SU-DHL-6 (cell line): ENCODE results near the gene HCFC1R1.

Experiments used
- H2AFZ ChIP-seq: fragments of 200-600 bp; sonication (generic); 2 replicates; pipeline ENCODE4 v1.6.1; 2014; ENCODE audit warnings: low read depth, mild to moderate bottlenecking, moderate library complexity, mixed read lengths, antibody characterized with exemption, low read length; ENCODE audit not compliant: severe bottlenecking
- H3F3A ChIP-seq: fragments of 200-600 bp; shearing (Covaris generic); 2 replicates; pipeline ENCODE4 v1.6.0; 2016; ENCODE audit warnings: antibody characterized with exemption, mild to moderate bottlenecking; ENCODE audit not compliant: insufficient read depth
- H3K27ac ChIP-seq: fragments of 200-600 bp; sonication (generic); 2 replicates; pipeline ENCODE4 v1.5.1; 2016; ENCODE audit warnings: low read depth, mild to moderate bottlenecking, low read length, moderate library complexity, mixed read lengths
- H3K27me3 ChIP-seq: fragments of 200-600 bp; sonication (generic), shearing (Covaris generic); 2 replicates; pipeline ENCODE4 v1.6.0; 2014; ENCODE audit warnings: mild to moderate bottlenecking, low read length
- H3K36me3 ChIP-seq: fragments of 200-600 bp; sonication (generic); 2 replicates; pipeline ENCODE4 v1.6.1; 2014; ENCODE audit warnings: mild to moderate bottlenecking, low read length, mixed read lengths
- H3K4me2 ChIP-seq: fragments of 300-600, 200-600 bp; shearing (Covaris generic), sonication (generic); 2 replicates; pipeline ENCODE4 v1.6.0; 2014; ENCODE audit warnings: low read length, low read depth, mild to moderate bottlenecking; ENCODE audit not compliant: poor library complexity, severe bottlenecking
- H3K4me3 ChIP-seq: fragments of 200-600 bp; sonication (generic); 2 replicates; pipeline ENCODE4 v1.5.1; 2014; ENCODE audit warnings: antibody characterized with exemption, low read length, mild to moderate bottlenecking, mixed read lengths; ENCODE audit not compliant: insufficient read depth, poor library complexity, severe bottlenecking
- H3K79me2 ChIP-seq: fragments of 200-600 bp; sonication (generic); 2 replicates; pipeline ENCODE4 v1.6.1; 2014; ENCODE audit warnings: mild to moderate bottlenecking, low read length, moderate library complexity; ENCODE audit not compliant: insufficient read depth
- H3K9ac ChIP-seq: fragments of 200-600 bp; sonication (generic); 2 replicates; pipeline ENCODE4 v1.7.0; 2014; ENCODE audit warnings: mild to moderate bottlenecking, low read length
- H3K9me2 ChIP-seq: fragments of 200-600 bp; sonication (generic); replicated peaks from 2 replicates; pipeline ENCODE4 v1.6.1; 2014; ENCODE audit warnings: low read length; ENCODE audit not compliant: insufficient read depth
- H3K9me3 ChIP-seq: fragments of 200-600 bp; sonication (generic); 2 replicates; pipeline ENCODE4 v1.6.1; 2014; ENCODE audit warnings: low read length, mixed read lengths; ENCODE audit not compliant: insufficient read depth
- H4K20me1 ChIP-seq: fragments of 200-600 bp; sonication (generic); 2 replicates; pipeline ENCODE4 v1.6.1; 2014; ENCODE audit warnings: low read depth, mild to moderate bottlenecking, antibody characterized with exemption, low read length, moderate library complexity, mixed read lengths
- CTCF ChIP-seq: fragments of 200-600 bp; sonication (generic); IDR thresholded peaks from one replicate; pipeline ENCODE4 v1.5.1; 2017; ENCODE audit warnings: antibody characterized with exemption, mild to moderate bottlenecking, low read length, moderate library complexity; ENCODE audit not compliant: insufficient read depth, poor library complexity, severe bottlenecking
- EZH2phosphoT487 ChIP-seq: fragments of 200-600 bp; sonication (generic), shearing (Covaris generic); conservative IDR thresholded peaks from 2 replicates; pipeline ENCODE4 v1.6.1; 2018; ENCODE audit warnings: mild to moderate bottlenecking, antibody characterized with exemption, low read length, moderate library complexity, mixed read lengths

HCFC1R1 gene

GRCh38 chr16:2976673-2977072 is 47.1 kb downstream of the HCFC1R1 start:
- TF ChIP-seq CTCF (no peak), EZH2phosphoT487 (no peak)
- Histone ChIP-seq H3K79me2 (peaks cover 23% of the 10 kb centered on the region), H4K20me1 (peaks cover 4% of the 10 kb centered on the region; the same call in 1 of the 2 replicates), H2AFZ (no peak overlapping the region), H3K9ac (no peak overlapping the region), H3K9me2 (no peaks in the 10 kb centered on the region), H3K4me2 (no peak overlapping the region), H3F3A (peaks cover 28% of the 10 kb centered on the region), H3K27ac (no peak overlapping the region), H3K4me3 (no peak overlapping the region), H3K9me3 (no peaks in the 10 kb centered on the region), H3K36me3 (no peaks in the 10 kb centered on the region), H3K27me3 (no peaks in the 10 kb centered on the region)

DNA sequence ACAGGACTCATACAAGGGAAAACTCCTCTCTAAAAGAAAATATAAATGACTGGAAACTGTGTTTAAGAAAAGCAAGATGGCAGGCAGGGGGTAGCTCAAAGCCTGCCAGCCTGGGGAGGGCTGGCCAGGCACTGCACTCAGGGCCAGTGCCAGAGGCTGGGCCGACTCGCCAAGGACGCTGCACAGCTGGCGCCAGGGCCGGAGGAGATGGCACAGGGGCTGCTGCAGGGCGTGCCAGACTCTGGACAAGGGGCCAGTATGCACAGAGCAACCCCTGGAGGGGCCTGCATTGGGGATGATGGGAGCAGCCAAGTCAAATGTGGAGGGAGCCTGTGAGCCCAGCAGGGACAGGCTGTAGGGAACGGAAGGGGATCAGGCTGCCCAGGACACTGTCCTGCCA is 47.5 kb downstream of the HCFC1R1 start:
- Histone ChIP-seq H3F3A (peaks cover 31% of the 10 kb centered on the region), H3K36me3 (no peaks in the 10 kb centered on the region), H3K4me3 (no peak overlapping the region), H3K27ac (no peak overlapping the region), H3K9ac (no peak overlapping the region), H3K27me3 (no peaks in the 10 kb centered on the region), H2AFZ (no peak overlapping the region), H4K20me1 (peaks cover 4% of the 10 kb centered on the region; the same call in 1 of the 2 replicates), H3K9me2 (no peaks in the 10 kb centered on the region), H3K79me2 (peaks cover 28% of the 10 kb centered on the region), H3K9me3 (no peaks in the 10 kb centered on the region), H3K4me2 (no peak overlapping the region)
- TF ChIP-seq EZH2phosphoT487, result no peak
- TF ChIP-seq CTCF, result no peak

- Histone ChIP-seq H3K36me3 (no peaks in the 10 kb centered on the region), H3F3A (peaks cover 40% of the 10 kb centered on the region), H3K4me2 (no peak overlapping the region), H4K20me1 (peaks cover 4% of the 10 kb centered on the region; the same call in 1 of the 2 replicates), H3K27me3 (no peaks in the 10 kb centered on the region), H3K9ac (no peak overlapping the region), H2AFZ (no peak overlapping the region), H3K27ac (no peak overlapping the region), H3K9me2 (no peaks in the 10 kb centered on the region), H3K79me2 (peaks cover 37% of the 10 kb centered on the region), H3K4me3 (no peak overlapping the region), H3K9me3 (no peaks in the 10 kb centered on the region)
- TF ChIP-seq CTCF (no peak), EZH2phosphoT487 (no peak)
Observed at GRCh38 chr16:2975161-2975795, 48.5 kb downstream of the HCFC1R1 start.
